GM18909 (cell line): ENCODE data around the gene TMEM131L.

Experiments
- ATAC-seq: cut with Tn5 transposase; IDR thresholded peaks from one replicate; pipeline ENCODE4 v1.9.1; 2021; ENCODE audit warnings: mild to moderate bottlenecking; ENCODE audit not compliant: unreplicated experiment, poor library complexity

TMEM131L gene

DNA sequence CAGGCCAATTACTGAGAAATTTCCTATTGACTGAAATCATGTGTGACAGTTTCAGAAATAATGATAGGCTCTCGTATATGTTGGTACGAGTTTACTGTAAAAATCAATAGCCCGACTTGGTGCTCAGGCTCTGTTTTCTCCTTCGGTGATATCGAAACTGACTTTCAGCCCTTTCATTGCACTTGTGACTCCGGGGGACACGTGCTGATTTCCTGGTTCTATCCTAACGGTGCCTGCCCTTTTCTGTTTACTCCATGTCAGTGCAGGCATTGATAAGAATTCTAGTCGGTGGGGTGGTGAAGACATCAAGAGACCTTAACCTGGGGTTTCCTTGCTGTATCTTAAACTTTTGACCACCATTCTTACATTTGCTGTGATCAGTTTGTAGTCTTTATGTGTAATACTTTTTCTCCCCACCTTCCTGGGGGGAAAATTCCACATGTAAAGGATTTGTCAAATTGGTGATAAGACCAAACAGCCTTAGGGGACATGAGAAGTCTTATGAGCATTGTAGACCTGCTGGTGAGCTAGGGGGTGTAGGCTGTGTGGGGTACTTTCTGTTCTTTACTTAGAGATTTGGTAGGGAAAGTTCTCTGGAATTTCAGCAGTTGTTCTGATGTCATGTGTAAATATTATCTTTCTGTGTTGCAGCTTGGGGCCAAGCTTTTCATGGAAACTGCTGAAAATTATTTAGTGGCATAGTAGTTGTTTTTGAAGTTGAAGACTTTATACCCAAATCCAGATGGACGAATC, 52.7 kb downstream of the TMEM131L start:
- no peak for ATAC-seq

DNA sequence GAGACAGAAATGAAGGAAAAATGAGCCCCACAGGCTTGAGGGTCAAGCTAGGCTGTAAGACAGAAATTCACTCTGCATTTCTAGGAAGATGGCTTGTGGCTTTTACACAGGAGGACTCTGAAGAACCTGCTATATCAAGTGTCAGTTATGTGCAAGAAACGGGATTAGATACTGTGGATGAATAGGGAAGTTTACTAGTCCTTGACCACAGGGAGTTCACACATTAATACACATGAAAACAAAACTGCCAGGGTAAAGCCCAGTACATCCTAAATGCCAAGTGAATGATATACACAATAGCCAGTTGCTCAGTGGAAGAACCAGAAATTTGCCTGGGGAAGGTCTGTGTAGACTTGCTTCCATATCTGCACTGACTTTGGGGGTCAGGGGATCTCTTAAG, 53.5 kb downstream of the TMEM131L start:
- no peak for ATAC-seq

DNA sequence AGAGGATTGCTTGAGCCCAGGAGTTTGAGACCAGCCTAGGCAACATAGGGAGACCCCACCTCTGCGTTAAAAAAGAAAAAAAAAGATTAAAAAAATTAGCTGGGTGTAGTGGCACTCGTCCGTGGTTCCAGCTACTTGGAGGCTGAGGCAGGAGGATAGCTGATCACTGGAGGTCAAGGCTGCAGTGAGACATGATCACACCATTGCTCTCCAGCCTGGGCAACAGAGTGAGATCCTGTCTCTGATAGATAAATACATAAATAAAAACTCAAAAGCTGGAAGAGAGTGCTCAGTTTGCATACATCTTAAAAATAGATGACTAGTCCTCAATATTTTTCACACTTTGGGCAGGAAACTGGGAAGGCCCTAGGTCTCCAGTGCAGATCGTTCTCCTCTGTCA, 54.1 kb downstream of the TMEM131L start:
- ATAC-seq: no peak

DNA sequence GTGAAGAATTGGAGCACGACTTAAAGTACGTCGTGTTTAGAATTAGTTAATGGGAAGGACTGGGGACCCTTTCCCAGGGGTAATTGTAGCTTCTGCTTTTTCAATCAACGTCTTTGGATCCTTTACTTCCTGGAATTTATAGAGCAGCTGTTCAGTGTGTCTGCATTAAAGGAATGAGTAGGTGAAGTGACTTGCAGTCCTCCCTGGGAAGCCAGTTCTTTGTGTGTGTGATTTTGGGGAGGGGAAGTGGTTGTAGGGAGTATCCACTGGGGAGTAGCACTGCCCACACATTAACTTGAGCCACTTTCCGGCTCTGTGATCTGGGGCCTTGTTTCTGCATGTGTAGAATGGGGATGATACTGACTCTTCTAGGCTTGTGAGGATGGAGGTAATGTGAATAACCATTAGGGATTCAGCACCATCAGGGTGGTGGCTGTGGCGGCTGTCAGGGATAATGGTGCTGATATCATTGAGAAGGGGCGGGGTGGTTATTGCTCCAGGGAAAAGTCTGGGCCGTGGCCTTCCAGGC, 54.7 kb downstream of the TMEM131L start:
- ATAC-seq: peak; percentile 51

DNA sequence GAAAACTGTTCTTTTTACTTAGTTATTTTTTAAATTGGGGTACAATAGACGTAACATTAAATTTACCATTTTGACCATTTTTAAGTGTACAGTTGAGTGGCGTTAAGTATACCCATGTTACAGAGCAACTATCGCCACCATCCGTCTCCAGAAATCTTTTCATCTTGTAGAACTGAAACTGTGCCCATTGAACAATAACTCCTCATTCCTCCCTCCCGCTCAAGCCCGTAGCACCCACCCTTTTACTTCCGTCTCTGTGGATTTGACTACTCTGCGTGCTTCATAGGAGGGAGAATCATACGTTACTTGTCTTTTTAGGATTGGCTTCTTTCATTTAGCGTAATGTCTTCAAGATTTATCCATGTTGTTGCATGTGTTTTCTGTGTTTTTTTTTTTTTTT, 55.3 kb downstream of the TMEM131L start:
- ATAC-seq: peak; percentile 19

DNA sequence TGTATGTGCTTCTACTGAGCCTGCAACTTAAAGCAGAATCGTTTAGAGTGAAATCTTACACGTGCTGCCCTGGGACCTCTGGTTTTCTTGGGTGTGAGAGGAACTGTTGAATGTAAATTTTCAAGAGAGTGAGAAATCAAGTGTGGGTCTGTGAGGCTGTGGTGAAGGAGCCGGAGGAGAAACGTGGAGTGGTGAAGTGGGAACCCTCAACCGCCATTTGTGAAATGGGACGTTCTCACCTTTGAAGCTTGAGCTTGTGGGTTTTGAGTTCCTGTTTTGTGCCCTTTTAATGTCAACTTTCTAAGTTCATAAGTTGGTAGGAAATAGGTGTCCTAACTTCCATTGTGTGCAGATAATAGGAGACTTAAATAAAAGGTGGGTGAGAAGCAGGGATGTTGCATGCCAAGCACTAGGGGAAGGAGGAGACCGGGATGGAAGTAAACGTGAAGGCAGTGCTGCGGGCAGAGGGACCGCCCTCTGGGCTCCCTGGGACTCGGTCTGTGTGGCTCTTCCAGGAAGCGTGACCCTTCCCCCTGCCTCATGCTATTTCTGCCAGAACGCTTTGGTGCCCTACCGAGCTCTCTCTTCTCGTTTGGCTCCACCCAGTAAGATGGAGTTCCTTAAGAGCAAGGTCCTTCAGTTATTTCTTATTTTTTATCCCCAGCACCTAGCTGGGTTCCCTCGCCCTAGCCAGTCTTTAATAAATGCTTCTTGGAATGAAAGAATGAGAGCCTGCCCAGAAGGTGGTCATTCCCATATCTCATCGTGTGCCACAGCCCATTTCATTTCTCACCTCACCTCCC, 56.0 kb downstream of the TMEM131L start:
- ATAC-seq: peak; percentile 45

DNA sequence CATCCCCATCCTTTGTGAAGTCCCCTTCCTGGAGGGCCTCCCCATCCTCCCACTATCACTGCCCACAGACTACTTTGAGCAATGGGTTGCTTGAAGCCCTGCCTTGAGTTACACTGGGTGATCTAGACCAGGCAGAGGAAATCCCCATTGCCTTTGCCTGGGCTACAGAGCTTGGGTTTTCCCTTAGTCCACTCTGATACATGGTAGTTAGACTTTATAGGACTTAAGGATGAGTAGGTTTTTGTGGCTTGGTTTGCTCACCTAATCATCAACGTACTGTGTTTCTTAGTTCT, 56.6 kb downstream of the TMEM131L start:
- ATAC-seq: peak; percentile 52

DNA sequence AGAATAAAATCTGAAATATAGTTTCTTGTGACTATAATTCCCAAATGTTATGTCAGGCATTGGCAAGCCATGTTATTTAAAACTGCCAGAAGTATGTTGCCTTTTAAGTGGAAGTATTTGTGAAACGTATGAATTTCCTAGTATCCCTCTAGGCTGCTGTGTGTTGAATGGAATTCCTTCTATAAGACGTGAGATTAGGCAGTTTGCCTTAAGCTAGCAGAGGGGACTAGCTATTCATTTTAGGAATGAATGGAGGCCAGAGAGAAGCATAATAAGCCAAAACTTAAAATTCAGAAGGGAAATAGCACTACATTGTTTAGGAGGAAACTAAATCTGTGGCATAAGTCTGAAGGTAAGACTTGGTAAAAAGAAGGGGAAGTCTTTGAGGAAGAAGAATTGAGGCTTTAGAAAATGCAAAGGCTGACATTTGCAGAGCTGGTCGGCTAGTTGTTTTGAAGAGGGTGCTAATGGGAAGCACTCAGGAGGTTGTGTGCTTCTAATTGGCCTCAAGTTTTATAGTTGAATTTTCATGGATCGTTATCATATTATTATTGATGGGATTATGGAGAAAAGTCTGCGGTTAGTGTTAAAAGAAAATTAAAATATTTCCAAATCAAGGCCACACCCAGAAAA, 57.1 kb downstream of the TMEM131L start:
- ATAC-seq: no peak

DNA sequence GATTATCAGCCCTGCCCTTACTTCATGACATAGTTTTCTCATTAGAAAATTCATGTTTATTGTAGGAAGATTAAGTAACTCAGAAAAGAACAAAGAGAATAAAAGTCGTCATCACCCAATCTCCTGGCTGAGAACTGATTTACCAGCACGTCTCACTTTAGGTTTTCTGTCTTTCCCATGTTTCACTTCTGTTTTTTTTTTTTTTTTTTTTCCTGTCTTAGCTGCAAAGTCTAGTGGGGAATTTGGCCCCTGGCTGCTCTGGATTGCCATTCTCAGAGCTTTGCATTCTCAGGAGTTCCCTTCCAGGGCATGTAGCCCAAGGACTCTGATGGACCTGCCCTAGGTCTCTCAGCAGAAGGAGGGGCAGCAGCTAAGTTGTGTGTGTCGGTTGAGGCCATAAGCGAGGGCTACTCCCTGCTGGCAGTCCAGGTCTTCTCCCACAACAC, 57.8 kb downstream of the TMEM131L start:
- no peak for ATAC-seq

DNA sequence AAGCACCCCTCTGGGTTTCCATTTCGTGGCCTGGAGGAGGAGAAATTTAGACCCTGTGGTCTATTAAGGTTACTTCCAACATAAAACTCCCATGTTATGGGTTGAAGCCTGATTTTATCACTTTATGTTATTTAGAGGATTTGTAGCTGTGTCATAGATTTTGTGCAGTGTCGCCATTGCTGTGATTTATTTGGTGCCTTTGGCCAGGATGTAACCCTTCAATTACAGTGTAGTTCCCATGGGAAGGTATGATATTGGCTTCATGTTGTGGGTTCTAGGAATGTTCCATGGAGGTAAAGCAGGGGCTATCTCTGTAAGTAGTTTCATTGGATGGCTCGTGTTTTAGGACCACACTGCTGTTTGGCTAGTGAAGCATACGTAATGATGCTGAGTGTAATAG, 58.5 kb downstream of the TMEM131L start:
- no peak for ATAC-seq

DNA sequence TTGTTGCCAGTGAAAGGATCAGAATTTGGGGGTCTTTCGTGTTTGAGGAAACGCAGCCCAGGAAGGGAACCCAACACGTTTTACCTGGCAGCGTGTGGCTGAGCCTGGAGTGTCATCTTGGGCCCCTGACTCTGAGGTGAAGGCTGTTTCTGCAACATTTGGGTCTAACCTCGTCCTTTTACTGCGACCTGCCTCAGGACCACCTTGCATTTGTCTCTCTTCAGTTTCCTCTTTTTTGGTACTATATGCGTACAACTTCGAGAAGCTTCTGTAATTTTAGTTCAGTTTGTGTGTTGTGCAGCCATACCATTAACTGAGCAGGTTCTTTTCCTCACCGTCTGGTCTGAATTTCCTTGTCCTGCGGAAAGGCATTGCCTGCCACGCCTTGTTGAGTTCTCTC, 61.5 kb downstream of the TMEM131L start:
- ATAC-seq: no peak

DNA sequence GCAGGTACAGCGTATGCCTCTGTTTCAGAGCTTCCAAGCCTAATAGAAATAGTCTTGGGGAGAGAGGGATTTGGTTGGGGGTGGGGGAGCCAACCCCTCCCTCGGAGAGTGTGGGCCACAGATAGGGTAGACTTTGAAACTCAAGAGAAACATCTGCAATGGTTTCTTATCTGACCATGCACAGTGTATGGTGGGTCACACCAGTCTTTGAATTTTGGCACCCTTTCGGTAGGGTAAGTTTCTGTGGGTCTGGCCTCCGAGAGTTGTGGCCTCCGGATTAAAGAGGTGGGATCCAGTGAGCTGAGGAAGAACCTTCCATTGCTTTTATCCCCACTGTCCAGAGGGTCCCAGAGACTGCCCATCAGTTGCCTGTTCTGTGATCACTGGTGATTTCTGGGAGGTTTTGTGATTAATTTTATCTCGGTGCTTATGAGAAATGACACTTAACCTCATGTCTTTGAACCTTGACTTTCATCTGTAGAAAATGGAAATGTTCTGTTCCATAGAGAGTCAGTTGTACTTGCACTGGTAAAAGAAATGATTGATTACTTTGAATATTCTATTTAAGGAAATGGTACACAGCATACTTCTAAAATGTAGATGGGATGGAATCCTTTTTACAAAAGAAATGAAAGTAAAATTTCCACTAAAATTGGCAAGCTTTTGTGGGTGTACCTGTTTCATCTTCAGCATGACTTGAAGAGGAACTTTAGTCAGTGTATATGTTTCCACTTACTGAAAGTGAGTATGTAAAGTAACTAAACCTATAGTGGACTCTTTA, 62.7 kb downstream of the TMEM131L start:
- ATAC-seq: peak; percentile 59

DNA sequence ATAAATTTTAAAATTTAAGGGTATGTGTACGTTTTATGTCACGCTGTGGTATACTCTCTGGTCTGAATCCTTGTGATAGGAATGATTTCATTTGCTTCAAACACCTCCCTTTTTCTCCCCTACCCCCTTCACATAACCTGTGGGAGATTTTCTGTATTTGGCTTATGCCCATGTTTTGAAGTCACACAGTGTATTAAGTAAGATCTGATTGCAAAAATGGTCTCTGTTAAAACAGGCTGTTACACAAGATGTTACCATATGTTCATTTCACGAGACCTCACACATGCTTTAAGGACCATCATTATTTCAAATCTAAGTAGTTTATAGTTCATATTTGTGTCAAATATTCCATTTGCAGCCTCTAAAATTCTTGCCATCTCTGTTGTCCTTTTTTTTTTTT, 63.5 kb downstream of the TMEM131L start:
- no peak for ATAC-seq

DNA sequence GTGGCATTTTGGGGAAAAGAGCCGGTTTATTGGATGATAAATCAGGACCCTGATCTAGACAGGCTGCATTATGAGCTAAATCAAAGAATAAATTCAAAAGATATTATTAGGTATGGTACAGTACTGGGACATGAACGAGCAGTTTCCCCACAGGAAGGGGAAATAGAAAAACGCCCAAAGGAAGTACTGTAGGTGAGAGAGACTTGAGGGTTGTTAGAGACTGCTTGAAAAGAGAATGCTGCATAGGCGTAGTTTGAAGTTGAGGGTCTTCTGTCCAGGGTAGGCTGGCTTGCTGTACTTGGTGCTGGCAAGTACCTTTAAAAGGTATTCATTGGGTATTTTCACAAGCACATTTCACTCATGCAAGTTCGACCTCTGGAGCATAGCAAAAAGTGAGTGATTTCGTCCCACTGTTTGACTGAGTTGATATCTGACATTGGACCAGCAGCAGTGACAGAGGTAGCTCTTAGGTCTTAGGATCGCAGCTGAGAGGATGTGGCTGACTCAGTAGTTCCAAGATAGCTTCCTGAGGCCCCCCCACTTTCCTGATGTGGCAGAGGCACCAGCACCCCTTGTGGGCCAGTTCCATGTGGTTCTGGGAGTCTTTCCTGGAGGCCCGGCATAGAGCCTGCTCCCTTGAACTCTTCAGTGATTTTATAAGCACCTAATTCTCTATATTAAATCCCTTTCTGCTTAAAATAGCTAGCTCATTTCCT, 64.3 kb downstream of the TMEM131L start:
- no peak for ATAC-seq

DNA sequence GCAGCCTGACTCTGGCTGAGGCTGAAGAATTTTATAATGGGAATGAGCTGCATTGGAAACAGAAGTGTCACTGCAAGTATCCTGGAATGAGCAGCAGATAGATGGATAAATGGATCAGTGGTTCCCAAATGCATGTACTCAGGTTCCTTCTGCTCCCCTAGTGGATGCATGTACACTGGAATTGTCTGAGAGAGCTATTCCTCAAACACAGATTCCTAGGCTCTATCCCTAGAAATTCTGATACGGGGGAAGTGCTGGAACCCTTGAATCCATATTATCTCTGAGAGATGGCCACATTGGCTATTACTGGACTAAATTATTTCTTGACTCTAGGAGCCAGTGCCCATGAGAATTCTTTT, 64.8 kb downstream of the TMEM131L start:
- no peak for ATAC-seq

DNA sequence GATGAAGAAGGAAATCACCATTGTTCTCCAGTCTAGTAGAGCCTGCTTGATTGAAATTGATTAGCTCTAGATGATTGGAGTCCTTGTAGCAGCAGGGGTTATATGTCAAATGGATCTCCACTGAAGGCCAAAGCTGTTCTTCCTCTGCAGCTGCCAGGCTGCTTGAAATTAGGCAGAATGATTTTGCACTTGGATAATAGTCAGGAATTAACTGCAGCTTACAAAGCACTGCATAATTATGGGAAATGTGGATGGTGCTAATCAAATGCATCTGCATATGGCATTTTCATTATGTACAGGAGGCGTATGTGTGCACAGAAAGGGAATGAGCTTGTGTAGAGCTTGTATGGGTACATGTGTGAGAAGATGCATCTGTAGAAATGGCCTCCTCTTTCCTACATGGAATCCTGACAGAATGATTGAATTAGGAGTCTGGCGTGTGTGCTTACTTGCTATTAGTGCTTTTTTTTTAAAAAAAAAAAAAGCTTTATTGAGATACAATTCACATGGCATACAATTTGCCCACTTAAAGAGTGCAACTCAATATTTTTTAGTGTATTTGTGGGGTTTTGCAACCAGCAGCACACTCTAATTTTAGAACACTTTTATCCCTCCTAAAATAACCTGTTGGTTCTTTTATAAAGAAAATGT, 65.9 kb downstream of the TMEM131L start:
- no peak for ATAC-seq

DNA sequence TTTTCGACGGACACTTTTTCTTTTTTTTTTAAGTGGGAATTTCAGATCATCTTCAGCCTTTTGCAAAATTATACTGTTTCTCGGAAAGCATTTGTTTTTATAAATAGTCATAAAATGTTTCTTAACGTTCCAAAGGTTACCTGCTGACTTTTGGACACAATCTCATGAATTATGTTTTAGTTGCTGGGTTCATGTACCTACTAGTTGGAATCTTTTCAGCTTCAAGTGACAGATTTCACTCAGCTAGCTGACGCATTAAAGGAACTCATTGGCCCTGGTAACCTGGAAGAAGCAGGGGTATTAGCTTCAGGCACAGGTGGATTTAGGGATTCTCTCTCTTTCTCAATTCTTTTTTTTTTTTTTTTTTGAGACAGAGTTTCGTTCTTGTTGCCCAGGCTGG, 66.5 kb downstream of the TMEM131L start:
- ATAC-seq: no peak

DNA sequence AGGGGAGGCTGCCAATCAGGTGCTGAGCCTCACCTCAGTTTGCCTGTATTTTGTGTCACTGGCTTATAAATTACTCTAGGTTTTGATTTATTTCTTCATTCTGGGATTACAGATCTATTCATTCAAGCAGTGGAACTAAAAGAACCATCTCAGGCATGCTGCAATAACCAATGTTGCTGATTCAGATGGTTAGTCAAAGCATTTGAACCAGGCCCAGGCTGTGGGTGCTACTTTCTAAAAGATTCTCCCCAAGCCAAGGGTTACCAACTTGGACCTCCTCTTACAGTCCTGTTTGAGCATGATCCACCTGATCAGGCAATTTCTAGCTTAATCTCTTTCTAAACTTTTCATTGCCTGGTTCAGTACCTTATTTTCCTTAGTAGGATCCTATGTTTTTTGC, 67.2 kb downstream of the TMEM131L start:
- no peak for ATAC-seq

DNA sequence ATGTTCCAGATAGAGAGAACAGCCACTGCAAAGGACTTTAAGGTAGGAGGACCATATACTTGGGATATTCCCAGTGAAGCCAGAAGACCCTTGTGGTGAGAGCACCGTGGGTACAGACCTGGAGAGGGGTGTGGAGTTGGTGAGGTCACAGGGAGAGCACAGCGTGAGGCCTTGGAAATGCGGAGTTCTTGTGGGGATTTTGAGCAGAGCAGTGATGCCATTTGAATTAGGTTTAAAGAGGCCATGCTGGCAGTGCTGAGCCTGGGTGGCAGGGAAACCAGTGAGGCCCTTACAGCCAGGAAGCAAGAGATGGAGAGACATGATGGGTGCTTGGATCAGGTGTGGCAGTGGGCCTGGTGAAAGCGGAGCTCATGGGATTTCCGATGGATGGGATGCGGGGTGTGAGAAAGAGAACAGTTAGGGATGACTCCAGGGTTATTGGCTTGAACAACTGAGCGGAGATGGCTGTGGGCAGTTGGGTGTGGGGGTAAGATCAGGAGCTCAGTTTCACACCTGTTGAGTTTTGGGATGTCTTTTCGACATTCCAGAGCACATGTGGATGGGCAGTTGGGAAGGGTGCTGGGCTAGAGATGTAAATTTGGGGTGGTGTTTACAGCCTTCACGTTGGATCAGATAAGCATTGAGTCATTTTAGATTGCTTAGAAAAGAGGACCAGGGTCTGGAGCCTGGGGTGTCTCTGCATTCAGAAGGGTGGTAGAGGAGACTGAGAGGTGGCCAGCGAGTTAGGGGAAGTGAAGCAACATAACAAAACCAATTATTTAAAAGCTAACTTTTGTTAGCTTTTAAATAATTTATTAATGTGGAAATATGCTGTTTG, 68.9 kb downstream of the TMEM131L start:
- no peak for ATAC-seq
